NCI-H774 (cell line): ENCODE results near the gene ENAM.

ENCODE experiments used
- DNase-seq: peaks from one replicate; lab custom pipeline; 2025; lab: John Stamatoyannopoulos, UW

Gene ENAM, protein sequence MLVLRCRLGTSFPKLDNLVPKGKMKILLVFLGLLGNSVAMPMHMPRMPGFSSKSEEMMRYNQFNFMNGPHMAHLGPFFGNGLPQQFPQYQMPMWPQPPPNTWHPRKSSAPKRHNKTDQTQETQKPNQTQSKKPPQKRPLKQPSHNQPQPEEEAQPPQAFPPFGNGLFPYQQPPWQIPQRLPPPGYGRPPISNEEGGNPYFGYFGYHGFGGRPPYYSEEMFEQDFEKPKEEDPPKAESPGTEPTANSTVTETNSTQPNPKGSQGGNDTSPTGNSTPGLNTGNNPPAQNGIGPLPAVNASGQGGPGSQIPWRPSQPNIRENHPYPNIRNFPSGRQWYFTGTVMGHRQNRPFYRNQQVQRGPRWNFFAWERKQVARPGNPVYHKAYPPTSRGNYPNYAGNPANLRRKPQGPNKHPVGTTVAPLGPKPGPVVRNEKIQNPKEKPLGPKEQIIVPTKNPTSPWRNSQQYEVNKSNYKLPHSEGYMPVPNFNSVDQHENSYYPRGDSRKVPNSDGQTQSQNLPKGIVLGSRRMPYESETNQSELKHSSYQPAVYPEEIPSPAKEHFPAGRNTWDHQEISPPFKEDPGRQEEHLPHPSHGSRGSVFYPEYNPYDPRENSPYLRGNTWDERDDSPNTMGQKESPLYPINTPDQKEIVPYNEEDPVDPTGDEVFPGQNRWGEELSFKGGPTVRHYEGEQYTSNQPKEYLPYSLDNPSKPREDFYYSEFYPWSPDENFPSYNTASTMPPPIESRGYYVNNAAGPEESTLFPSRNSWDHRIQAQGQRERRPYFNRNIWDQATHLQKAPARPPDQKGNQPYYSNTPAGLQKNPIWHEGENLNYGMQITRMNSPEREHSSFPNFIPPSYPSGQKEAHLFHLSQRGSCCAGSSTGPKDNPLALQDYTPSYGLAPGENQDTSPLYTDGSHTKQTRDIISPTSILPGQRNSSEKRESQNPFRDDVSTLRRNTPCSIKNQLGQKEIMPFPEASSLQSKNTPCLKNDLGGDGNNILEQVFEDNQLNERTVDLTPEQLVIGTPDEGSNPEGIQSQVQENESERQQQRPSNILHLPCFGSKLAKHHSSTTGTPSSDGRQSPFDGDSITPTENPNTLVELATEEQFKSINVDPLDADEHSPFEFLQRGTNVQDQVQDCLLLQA

DNA sequence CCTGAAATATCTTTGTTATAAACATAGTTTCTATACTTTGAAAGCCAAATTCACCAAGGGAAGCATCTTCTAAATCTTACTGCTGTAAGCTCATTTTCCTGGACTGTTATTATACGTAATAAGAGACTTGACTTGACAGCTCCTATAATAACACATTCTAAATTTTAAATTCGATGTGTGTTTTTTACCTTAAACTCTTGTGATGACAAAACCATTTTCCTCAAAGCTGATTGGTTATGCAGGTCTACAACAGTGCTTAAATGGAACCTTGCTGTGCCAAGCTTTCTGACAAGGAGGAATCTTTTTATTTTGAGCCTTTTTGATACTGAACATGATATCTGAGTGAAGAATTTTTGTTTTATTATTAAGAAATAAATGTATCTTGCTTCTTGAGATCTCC is at the start of gene ENAM:
Gene ENAM, plus strand, starts transcription at position 301 of the 400 bp plus-strand sequence. CDS start 757 bp downstream, outside the sequence.
- no peak for DNase-seq

DNA sequence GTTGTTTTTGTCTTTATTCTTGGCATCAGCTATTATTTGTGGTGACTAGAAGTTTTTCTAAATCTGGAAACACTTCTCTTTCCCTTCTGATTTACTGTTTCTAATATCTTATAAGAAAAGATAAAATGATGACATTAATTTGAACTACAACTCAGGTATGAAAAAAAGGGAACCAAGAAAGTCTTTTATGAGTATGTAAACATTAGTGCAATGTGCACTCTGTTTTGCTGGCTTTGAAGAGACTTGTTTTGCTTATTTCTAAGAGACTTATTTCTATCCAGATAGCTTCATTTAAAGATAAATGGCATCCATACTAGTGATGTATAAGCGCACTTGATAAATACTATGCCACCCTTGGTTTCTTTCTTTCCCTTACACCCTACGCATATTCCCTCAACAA is 46.6 kb upstream of the ENAM start:
- no peak for DNase-seq

DNA sequence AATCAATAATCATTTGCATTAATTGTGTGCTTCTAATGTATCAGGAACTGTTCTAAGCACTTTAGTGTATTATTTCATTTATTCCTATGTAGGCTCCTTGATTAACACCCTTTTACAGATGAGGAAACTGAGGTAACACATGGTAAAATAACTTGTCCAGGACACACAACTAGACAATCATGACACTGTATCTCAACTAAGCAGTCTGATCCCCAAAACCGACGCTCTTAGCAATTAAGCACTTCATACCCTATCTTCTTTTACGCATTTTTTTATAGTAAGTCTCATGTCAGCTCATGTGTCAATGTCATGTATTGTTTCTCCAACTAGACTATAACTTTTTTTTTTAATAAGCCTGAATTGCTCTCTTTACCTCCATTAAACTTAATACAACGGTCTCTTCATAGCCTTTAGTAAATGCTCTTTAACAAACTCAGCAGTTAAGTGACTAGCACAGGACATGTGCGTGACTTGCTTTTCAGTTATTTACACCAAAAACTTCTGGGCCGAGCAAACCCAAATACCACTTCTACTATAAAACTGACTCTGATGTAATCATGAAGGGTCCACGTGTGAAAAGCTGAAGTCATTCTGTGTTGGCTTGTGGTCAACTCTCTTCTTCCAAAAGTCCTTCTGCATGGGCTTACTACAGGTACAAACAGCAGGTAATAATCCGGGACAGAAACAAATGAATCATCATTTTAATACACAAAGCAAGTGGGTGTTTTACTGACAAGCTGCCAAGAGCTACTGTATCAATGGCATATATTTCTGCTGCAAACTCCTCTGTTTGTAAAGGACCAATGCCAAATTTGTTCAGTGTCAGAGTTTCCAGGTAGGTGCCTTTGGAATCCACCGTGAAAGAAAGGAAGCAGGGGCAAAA is 44.4 kb upstream of the ENAM start:
- DNase-seq: peak; percentile 87

DNA sequence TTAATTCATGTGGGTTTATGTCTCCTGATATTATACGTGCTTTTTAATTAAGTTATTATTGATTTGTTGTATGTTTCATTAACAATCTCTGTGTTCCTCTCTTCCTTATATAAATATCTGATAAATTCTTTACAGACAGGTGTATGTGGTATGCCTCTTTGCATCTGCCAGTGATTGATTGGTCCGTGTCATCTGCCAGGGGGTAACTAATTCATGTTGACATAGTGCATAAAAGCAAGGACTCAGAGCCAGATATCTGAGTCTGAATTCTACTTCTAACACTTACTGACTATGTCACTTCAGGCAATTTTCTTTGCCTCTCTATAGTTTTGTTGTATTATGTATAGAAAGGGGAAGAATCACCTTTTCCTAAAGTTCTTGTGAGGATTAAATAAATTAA is 41.7 kb upstream of the ENAM start:
- DNase-seq: no peak

DNA sequence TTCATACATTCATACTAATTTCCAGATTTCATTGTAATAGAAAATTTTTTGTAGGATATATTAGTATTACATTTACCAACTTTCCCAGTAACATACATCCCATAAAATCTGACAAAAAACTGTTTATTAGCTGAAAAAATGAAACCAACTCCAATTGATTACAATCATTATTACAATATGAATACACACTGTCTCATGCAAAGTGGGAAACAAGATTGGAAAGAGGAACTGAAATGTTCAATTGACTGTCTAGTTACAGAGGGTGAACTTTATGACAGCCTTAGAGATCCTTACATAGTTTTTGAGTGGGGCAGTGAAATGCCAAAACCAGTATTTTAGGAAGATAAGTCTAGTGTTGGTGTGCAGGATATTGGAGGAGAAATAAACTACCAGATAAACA is 38.8 kb upstream of the ENAM start:
- no peak for DNase-seq

DNA sequence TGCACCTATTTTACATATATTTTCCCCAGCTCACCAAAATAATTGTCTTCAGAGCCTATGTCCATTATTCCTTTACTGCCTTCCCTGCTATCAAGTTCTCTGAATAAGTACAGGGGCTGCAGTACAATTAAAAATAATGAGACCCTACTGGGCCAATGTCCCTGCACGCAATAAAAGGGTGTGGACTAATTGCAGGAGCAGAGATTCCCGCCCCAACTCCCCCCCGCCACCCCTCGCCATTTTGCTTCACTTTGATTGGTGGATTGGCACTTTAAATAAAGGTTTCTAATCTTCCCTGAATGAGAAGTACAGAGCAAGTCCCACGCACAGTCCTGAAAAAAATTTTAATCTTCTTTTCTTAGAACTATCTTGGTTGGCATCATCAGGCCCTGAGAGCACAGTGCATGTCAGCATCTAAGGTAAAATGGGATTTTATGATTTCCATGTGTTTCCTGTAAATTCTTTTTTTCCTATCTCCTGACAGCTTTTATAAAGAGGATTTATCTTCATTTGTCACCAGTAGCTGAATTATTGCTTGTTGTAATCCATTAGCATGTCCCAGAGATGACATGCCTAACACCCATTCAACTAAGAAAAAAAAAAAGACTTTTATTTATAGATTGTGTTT is 36.5 kb upstream of the ENAM start, which contains the start of gene AMBN:
Gene AMBN, plus strand, starts transcription at position 302 of the 628 bp plus-strand sequence. Its CDS starts 103 bp downstream, at position 405.
- no peak for DNase-seq

DNA sequence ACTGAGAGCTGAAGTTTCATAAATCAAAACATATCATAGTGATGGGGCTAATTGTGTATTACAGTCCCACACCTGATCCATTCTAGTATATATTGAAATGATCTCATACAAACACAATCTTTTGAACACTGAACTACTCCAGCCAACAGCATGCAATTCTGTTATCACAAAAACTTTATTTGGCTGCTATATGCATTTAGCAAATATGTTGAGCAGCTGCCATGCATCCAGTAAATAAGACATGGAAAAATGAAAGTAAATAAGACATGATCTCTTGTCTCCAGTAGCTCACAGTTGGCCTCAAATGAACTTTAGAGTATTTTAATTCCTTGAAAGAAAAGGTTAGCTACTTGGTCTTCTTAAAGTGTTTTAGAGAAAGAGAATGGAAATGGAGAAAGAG is 34.3 kb upstream of the ENAM start:
- DNase-seq: no peak

DNA sequence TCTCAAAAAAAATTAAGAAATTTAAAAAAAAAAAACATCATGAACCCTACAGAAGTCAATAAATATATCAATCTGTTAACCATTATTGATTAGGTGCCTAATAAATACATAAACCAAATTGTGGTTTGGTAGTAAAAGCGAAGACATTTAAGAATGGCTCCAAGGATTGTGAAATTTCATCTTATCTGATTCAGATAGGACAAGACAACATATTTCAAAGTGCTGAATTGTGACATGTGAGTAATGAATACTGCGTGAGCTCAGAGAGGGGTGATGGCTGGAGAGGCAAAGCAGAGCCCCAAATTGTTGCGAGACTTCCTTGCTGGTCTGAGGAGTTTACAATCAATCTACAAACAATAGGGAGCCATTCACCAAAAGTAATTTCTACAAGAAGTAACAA is 28.2 kb upstream of the ENAM start:
- no peak for DNase-seq

DNA sequence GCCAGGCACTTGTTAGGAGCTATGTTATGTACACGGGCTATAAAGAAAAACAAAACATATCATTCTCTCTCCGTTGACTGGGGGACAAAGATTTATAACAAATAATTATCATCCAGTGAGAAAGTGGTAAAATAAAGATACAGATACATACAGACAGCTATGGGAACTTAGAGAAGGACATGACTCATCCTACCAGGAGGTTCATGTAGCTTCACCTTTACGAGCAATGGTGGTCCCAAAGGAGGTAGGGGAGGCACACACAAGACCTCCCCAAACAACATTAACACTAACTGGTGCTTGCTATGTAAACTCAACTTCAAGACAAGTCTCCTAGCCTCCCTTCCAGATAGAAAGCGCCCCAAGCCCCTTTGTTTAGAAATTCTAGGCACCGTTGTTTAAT is 27.6 kb upstream of the ENAM start:
- no peak for DNase-seq

DNA sequence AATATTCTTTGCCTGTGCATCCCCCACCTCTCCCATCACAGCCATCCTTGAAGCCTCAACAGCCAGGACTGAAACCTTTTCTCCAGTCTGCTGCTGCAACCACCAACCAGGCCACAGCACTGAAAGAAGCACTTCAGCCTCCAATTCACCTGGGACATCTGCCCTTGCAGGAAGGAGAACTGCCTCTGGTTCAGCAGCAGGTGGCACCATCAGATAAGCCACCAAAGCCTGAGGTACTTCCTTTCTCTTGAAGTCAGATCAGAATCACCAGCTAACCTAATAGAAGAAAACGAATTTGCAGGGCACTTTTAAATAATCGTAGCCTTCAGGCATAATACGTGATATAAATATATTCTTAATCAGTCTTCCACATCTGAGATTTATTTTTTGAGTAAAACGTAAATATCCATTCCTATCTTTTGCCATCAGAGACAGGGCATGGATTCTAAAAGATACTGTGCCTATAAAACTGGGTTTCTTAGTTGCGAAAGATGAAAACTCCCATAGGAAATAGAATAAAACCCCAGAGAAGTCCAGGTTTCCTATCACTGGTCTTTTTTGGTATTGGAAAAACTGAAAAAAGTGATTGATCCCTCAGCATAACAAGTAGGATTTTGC is 27.0 kb upstream of the ENAM start:
- DNase-seq: peak; percentile 72

DNA sequence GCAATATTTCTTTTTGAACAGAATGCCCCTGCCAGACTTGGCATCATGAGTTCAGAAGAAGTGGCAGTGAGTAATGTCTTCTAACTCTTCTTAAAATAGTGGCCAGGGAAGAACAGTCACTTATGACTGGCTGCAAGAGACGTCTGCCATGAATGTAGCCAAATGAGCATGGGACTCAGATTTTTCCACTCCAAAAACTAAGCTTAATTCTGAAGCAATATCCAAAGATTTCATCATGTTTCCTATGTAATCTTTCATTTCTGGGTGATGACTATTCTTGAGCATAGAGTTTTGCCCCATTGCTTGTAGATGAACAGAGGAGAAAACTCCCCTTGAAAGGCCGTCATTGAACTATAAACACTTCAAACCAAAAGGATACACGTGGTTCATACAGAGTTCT is 24.7 kb upstream of the ENAM start:
- no peak for DNase-seq

DNA sequence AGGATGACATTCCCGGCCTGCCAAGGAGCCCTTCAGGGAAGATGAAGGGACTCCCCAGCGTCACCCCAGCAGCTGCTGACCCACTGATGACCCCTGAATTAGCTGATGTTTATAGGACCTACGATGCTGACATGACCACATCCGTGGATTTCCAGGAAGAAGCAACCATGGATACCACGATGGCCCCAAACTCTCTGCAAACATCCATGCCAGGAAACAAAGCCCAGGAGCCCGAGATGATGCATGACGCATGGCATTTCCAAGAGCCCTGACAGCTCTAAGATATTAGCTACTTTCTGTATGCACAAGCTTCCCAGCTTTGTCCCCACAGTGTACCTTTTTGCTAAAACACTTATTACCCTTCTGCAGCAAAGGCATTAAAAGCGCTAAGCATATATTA is 22.1 kb upstream of the ENAM start:
- no peak for DNase-seq

DNA sequence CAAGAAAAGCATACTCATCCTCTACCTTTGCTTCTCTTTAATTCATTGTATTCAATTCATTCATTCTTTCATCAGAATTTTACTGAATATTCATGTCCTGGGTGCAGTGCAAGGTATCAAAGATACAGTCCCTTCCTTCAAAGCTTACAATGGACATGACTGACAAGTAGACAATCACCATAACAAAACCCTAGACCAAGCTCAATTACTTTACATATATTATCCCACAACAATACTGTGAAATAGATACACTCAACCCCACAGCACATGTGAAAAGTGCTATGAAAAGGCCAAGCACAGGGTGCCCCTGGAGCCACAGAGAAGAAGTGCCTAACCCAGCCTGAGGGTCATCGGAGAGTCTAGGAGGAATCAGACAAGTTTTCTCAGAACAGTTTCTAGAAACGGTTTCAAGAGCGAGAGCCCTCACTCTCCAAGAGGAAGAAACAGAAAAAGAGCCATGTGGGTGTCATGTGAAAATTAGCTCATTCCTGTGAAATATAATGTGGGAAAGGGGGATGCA is 21.1 kb upstream of the ENAM start:
- no peak for DNase-seq

DNA sequence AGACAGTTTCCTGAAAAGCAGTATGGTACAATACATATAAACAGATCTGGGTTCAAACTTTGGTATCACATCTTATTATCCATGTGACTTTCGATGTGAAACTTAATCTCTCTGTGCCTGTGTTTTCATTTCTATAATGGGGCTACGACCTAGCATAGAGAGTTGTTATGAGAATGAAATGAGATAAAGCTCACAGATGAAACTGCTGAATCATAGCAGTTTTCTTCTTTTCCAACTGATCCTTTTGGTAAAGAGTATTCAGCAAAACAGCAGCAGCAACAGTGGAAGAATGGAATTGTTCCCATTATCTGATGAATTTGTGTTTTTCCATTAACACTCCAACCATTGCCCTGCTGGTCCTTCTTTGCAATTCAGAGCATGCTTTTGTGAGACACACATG is 20.2 kb upstream of the ENAM start:
- no peak for DNase-seq

DNA sequence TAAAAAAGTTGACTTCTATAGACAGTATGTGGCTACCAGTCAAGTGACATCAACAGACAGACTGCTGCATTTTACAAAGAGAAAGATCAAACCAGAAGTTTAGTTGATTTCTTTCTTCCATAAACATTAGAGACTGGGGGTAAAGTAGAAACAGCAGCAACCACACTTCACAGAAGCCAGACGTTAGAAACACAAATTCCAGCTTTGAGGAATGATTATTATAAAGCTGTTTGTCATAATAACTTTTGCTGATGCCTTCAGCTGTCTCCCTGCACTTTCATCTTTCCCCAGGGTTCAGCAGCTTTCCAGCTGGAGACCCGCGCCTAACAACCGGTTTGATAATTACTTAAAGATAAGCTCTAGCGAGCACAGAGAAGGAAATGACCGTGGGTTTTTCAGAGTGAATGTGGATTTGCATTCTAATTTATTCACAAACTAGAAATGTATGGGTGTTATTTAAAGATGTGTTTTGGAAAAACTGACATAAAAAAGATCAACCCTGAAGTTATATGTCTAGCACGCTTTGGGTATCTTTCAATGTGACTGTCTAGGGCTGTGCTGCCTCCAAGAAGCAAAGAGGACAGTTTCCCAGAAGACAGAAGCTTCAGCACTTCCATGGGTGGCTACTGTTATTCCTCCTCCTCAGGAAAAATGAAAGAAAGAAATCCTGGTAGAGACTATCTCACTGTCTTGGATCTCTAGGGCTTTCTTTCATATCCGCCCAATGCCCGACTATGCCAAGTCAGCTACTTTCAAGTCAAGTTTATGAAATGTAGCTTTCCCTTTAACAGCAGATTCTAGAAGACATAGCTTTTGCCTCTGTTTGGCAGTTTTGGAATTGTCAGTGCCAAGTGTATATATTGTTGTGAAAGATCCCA is 15.0 kb upstream of the ENAM start:
- DNase-seq: no peak

DNA sequence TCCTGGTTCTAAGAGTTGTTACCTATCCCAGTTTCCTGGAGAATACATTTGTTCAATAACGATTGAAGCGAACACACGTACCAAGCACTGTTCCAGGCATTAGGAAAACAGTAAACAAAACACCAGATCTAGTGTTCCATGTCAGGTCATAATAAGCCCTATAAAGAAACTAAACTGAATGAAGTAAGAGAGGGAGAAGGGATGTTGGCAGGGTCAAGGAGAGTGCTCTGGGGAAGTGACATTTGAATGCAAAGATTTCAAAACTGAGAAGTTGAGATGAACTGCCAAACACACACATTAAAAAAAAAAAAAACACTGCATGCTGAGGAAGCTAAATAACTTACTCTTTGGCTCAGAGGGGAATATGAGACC is 14.4 kb upstream of the ENAM start:
- DNase-seq: no peak

DNA sequence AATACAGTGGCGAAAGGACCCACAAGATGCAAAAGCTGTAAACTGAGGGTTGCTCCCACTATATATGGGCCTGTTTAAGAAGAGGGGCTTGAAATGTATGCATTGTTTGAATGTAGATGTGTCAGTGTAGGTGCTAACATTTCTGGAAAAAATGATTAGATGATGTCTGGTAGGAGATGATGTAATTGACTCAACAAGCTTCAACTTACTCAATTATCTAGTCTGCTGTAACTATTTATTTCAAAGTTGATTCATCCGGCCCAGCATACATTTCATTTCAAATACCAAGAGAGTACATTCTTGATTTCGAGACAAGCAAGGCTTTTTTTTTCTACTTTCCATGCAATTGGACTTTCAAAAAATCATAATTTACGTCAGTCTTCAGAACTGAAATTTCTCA is 9.3 kb upstream of the ENAM start:
- no peak for DNase-seq

DNA sequence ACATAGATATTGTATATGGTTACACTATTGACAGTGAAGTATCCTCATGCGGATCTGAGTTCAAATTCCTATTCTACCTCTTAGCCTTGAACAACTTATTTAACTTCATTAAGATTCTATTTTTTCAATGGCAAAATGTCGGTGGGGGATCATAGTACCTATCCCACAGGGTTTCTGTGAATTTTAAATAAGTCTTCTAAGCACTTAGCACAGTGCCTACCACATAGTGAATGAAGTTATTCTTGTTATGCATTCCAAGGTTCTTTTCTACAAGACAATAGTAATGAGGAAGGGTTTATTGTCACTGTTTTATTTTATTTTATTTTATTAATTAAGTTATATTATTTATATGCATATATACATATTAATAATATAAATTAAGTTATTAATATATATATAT is 8.8 kb upstream of the ENAM start:
- no peak for DNase-seq

DNA sequence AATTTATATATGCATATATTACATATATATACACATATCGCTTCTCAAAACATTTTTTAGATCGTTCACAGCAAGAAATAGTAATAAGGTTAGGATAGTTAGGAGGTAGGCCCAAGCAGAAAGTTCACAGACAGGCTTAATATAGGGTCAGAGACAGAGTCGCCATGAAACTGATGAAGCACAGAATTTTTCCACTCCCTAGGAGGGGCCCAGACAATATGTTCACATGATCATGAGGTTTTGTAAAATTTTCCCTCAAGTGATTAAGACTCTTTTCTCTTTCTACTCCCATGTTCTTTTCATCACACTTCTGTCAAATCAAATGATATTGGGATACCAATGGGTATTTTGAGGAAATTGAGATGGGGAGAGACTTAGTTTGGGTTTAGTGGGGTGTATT is 5.2 kb upstream of the ENAM start:
- no peak for DNase-seq
